CD4-positive, alpha-beta T cell (primary cell): Measurements from ENCODE around the gene DCP1B. TPM values are rescaled to one million over a fixed set of nuclear protein-coding genes. Genes with fewer than 3 reads are reported as not detected.

ENCODE experiments used
- ATAC-seq: fragments of 200-7000 bp; cut with Tn5 transposase; one replicate; pipeline ENCODE4 v1.10.0; 2022; ENCODE audit warnings: mild to moderate bottlenecking; ENCODE audit not compliant: poor library complexity
- CTCF ChIA-PET: fragments of 350-600 bp; sonication (Branson Sonifier 250); formaldehyde crosslinking; loops from one replicate; lab custom pipeline; 2021; ENCODE audit warnings: antibody characterized with exemption, inconsistent platforms; lab: Charles Lee
- POLR2A ChIA-PET: fragments of 350-600 bp; sonication (Branson Sonifier 250); formaldehyde crosslinking; loops from one replicate; lab custom pipeline; 2021; ENCODE audit warnings: antibody characterized with exemption, inconsistent platforms; lab: Charles Lee
- DNase-seq, 14 experiments: peaks; one replicate each; pipeline ENCODE4 v3.0.0-alpha.2; 2013 to 2020; ENCODE audit warnings: mixed read lengths in 2 of 14
- H3K27ac ChIP-seq, 2 donors: one replicate each; pipeline versions ENCODE4 v1.5.1 to v1.7.0; 2013; ENCODE audit warnings: low read length in 2 of 2, low read depth in 1 of 2, mild to moderate bottlenecking in 1 of 2
- H3K27me3 ChIP-seq, 2 experiments: 1 replicate in 1 of 2; 2 replicates in 1 of 2; pipeline versions ENCODE4 v1.6.1 to v1.7.0; 2013; ENCODE audit warnings: low read length in 2 of 2, control low read depth in 1 of 2, mild to moderate bottlenecking in 1 of 2, moderate library complexity in 1 of 2; ENCODE audit not compliant: insufficient read depth in 2 of 2, control insufficient read depth in 1 of 2
- H3K36me3 ChIP-seq: one replicate; pipeline ENCODE4 v1.6.1; 2013; ENCODE audit warnings: low read length, control low read depth; ENCODE audit not compliant: insufficient read depth
- H3K4me1 ChIP-seq: one replicate; pipeline ENCODE4 v1.6.1; 2013; ENCODE audit warnings: low read length, control low read depth; ENCODE audit not compliant: insufficient read depth
- H3K4me3 ChIP-seq: one replicate; pipeline ENCODE4 v1.5.1; 2013; ENCODE audit warnings: mild to moderate bottlenecking, low read length, moderate library complexity
- H3K9me3 ChIP-seq, 2 experiments: 1 replicate in 1 of 2; 2 replicates in 1 of 2; pipeline versions ENCODE4 v1.6.1 to v1.7.0; 2013; ENCODE audit warnings: low read length in 2 of 2, mild to moderate bottlenecking in 2 of 2, control low read depth in 1 of 2, moderate library complexity in 1 of 2; ENCODE audit not compliant: control insufficient read depth in 1 of 2, insufficient read depth in 1 of 2
- H3K27ac Mint-ChIP-seq: one replicate; pipeline ENCODE4 v1.8.0; 2020; ENCODE audit warnings: mixed read lengths
- H3K27me3 Mint-ChIP-seq: one replicate; pipeline ENCODE4 v1.8.0; 2021; ENCODE audit warnings: mixed read lengths
- H3K36me3 Mint-ChIP-seq: one replicate; pipeline ENCODE4 v1.8.0; 2021; ENCODE audit warnings: low read depth, mixed read lengths
- H3K4me1 Mint-ChIP-seq: one replicate; pipeline ENCODE4 v1.8.0; 2021; ENCODE audit warnings: low read depth, mixed read lengths
- H3K4me3 Mint-ChIP-seq: one replicate; pipeline ENCODE4 v1.8.0; 2020; ENCODE audit warnings: mild to moderate bottlenecking, mixed read lengths
- H3K9me3 Mint-ChIP-seq: one replicate; pipeline ENCODE4 v1.8.0; 2020; ENCODE audit warnings: mixed read lengths
- intact Hi-C, 2 experiments: fragments of 100-400 bp; cut with DNase I in 1 of 2; cut with micrococcal nuclease in 1 of 2; formaldehyde crosslinking; loops; one replicate each; pipeline versions ENCODE4 v1.15.1 to v1.9.0; 2023 to 2025; cut with DNase I, micrococcal nuclease
- total RNA-seq, 174 experiments: library from RNA in 2 of 174; stranded (reverse) in 2 of 174; gene quantifications; one replicate each; pipeline ENCODE4 v1.2.3 and lab custom pipeline; 2021 to 2026
- TF ChIP-seq, protein P1 (sequence below): fragments of 200-600 bp; IDR thresholded peaks from one replicate; pipeline ENCODE4 v1.8.0; 2022; ENCODE audit warnings: antibody characterized with exemption, mild to moderate bottlenecking

DCP1B gene
- total RNA-seq, 2 experiments from 2014 or later: 4.3 to 4.6 TPM

- peak; percentile 75 for ATAC-seq
Observed at GRCh38 chr12:1993871-1994371, 10.3 kb downstream of the DCP1B start.

GRCh38 chr12:1993341-1993740 is 10.9 kb downstream of the DCP1B start:
- ATAC-seq (no peak), DNase-seq (peak in 4 of 14 experiments; percentile 10 to 44 (median 26))
- Mint-ChIP-seq H3K36me3 (peaks cover 92% of the 10 kb centered on the region), H3K9me3 (no peaks in the 10 kb centered on the region), H3K27me3 (no peaks in the 10 kb centered on the region), H3K4me3 (no peak overlapping the region), H3K27ac (peak overlapping the region; percentile 86), H3K4me1 (peaks cover 50% of the 10 kb centered on the region)
- Histone ChIP-seq H3K4me1 (peaks cover 3% of the 10 kb centered on the region), H3K27me3 (no peaks in the 10 kb centered on the region), H3K36me3 (peaks cover 47% of the 10 kb centered on the region), H3K9me3 (no peaks in the 10 kb centered on the region), H3K27ac (peak overlapping the region in 1 of 2 donors; percentile 46), H3K4me3 (no peak overlapping the region)
- intact Hi-C loops: no loop called here
- TF ChIP-seq, protein P1, sequence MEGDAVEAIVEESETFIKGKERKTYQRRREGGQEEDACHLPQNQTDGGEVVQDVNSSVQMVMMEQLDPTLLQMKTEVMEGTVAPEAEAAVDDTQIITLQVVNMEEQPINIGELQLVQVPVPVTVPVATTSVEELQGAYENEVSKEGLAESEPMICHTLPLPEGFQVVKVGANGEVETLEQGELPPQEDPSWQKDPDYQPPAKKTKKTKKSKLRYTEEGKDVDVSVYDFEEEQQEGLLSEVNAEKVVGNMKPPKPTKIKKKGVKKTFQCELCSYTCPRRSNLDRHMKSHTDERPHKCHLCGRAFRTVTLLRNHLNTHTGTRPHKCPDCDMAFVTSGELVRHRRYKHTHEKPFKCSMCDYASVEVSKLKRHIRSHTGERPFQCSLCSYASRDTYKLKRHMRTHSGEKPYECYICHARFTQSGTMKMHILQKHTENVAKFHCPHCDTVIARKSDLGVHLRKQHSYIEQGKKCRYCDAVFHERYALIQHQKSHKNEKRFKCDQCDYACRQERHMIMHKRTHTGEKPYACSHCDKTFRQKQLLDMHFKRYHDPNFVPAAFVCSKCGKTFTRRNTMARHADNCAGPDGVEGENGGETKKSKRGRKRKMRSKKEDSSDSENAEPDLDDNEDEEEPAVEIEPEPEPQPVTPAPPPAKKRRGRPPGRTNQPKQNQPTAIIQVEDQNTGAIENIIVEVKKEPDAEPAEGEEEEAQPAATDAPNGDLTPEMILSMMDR: no peak
- CTCF ChIA-PET: interaction anchor here (1.5 kb wide), 1 partner anchor 41 kb away, joined by 6 read pairs; no protein-coding TSS in a partner anchor
- POLR2A ChIA-PET: interaction anchor here (1.4 kb wide), 1 partner anchor 303 kb away, joined by 3 read pairs; no protein-coding TSS in a partner anchor

More at GRCh38 chr12:1993871-1994371, 10.3 kb downstream of the DCP1B start:
- DNase-seq: peak in 4 of 14 experiments; percentile 32 to 73 (median 62)
- Mint-ChIP-seq H3K27me3 (no peaks in the 10 kb centered on the region), H3K27ac (peak overlapping the region; percentile 86), H3K9me3 (no peaks in the 10 kb centered on the region), H3K36me3 (peaks cover 89% of the 10 kb centered on the region), H3K4me1 (peaks cover 53% of the 10 kb centered on the region), H3K4me3 (peak overlapping the region; percentile 42)
- Histone ChIP-seq H3K9me3 (no peaks in the 10 kb centered on the region), H3K36me3 (peaks cover 41% of the 10 kb centered on the region), H3K27ac (peak overlapping the region in 1 of 2 donors; percentile 46), H3K4me3 (no peak overlapping the region), H3K27me3 (no peaks in the 10 kb centered on the region), H3K4me1 (peaks cover 3% of the 10 kb centered on the region)
- ChIA-PET CTCF (interaction anchor here (1.5 kb wide), 1 partner anchor 41 kb away, joined by 6 read pairs; no protein-coding TSS in a partner anchor), POLR2A (interaction anchor here (0.7 to 1.4 kb wide), 3 partner anchors 10 to 303 kb away, joined by 3 to 7 read pairs (median 3); partner anchors contain the start of gene DCP1B)
- TF ChIP-seq, protein P1: peak; percentile 1
- intact Hi-C loops: no loop called here

GRCh38 chr12:1992732-1993131 is 11.5 kb downstream of the DCP1B start:
- CTCF ChIA-PET: no interaction called here

More at GRCh38 chr12:1992732-1993131, 11.5 kb downstream of the DCP1B start:
- TF ChIP-seq, protein P1: no peak
- H3K36me3 ChIP-seq: peaks cover 53% of the 10 kb centered on the region
- H3K27me3 ChIP-seq: no peaks in the 10 kb centered on the region
- H3K27me3 Mint-ChIP-seq: no peaks in the 10 kb centered on the region
- H3K36me3 Mint-ChIP-seq: peaks cover 92% of the 10 kb centered on the region
- H3K4me3 Mint-ChIP-seq: no peak overlapping the region
- H3K27ac Mint-ChIP-seq: peak overlapping the region; percentile 86
- peaks cover 3% of the 10 kb centered on the region for H3K4me1 ChIP-seq
- no peak overlapping the region for H3K27ac ChIP-seq
- intact Hi-C loops: no loop called here
- H3K4me3 ChIP-seq: no peak overlapping the region
- ATAC-seq (no peak), DNase-seq (no peak)
- no peaks in the 10 kb centered on the region for H3K9me3 ChIP-seq
- POLR2A ChIA-PET: no interaction called here
- no peaks in the 10 kb centered on the region for H3K9me3 Mint-ChIP-seq
- peaks cover 47% of the 10 kb centered on the region for H3K4me1 Mint-ChIP-seq
